ENCODE results near the gene CCDC40.

DNA sequence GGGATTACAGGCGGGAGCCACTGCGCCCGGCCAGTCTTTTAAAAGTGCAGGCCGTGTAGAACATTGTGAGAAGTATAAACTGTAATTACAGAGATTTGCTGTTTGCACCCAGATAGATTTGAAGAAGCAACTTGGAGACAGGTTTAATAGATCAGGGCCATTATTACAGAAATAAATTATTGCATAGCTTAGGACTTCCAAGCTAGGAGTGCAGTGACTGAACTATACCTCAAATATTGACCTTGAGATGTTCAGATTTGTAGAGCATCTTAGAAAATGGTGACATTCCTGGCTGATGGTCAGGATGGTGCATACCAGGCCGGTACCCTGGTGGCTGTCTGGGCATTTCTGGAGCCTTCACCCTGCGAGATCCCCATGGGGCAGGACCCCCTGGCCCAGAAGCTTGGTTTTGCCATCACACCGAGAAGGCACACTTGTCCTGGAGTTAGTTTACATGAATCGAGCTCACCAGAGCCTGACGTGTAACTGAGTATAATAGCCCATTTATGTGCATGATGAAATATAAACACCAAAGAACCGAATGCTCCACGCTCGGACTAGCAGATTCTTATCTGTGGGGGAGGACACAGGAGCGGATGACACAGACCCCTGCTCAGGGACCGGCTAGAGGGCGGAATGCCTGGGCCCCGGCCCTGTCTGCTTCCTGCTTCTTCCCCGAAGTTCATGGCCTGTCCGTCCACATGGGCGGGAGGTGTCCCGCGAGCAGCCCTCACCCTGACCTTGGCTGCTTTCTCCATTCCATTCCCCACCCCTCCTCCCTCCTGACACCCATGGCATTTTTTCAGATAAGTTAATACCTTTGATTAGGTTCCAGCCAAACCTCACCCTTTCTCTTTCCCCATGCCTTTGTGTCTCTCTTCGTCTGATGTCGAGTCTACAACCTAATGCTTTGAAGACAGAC lies 32.1 kb downstream of the CCDC40 start:
- TF ChIP-seq ZHX1 (conservative IDR thresholded peaks at IDR 0.05; ENCODE audit: low read length) (no peak), GTF3C2 (IDR thresholded peaks at IDR 0.05; ENCODE audit: borderline replicate concordance, extremely low read depth, insufficient read length) (no peak)

Measured in K562 (cell line).